K562 (cell line): ENCODE data around the gene SREBF1. TPM values are rescaled to one million over a fixed set of nuclear protein-coding genes. Genes with fewer than 3 reads are reported as not detected.

Experiments
- ATAC-seq: fragments of 200-7000 bp; cut with Tn5 transposase; 3 replicates; pipeline ENCODE4 v1.9.1; 2020; ENCODE audit warnings: moderate library complexity
- BruUV-seq: library from RNA; stranded (reverse); fragments of 400-500 nt; replicated peaks from 2 replicates; lab custom pipeline; 2021; lab: Mats Ljungman, UMichigan
- CTCF ChIA-PET: fragments of 300-600 bp; formaldehyde crosslinking; extraction: SDS; loops from one replicate; lab custom pipeline; 2021; ENCODE audit warnings: low intra/inter-chr PET ratio; lab: Yijun Ruan, JAX
- POLR2A ChIA-PET: fragments of 300-600, 350-650 bp; sonication (Branson Sonifier 250); formaldehyde crosslinking; extraction: SDS; loops from one replicate; lab custom pipeline; 2021; ENCODE audit warnings: antibody characterized with exemption, inconsistent platforms; lab: Yijun Ruan, JAX
- DNase-seq, 4 experiments: peaks; one replicate each; pipeline versions ENCODE4 v3.0.0 to v3.0.0-alpha.2; 2011 to 2018; ENCODE audit warnings: low spot score in 3 of 4, mixed read lengths in 3 of 4; ENCODE audit errors: extremely low read depth in 1 of 4
- FAIRE-seq: peaks from 2 replicates; lab custom pipeline; 2011; peaks lifted over from hg19 to GRCh38; lab: Jason Lieb, UNC
- H2AFZ ChIP-seq: 2 replicates; pipeline ENCODE4 v1.6.0; 2011; ENCODE audit warnings: low read depth, low read length, control low read depth, inconsistent platforms
- H3K27ac ChIP-seq: fragments of 200-600 bp; 3 replicates; pipeline ENCODE4 v1.8.0; 2011; ENCODE audit warnings: low read depth, mild to moderate bottlenecking, control low read depth, inconsistent platforms, low read length, moderate library complexity, mixed read lengths; ENCODE audit errors: extremely low read depth
- H3K27me3 ChIP-seq, 2 experiments: fragments of 300-600 bp in 1 of 2; 2 replicates in 1 of 2; 3 replicates in 1 of 2; pipeline versions ENCODE4 v1.6.0 to v1.8.0; 2011; ENCODE audit warnings: inconsistent platforms in 2 of 2, low read length in 2 of 2, mild to moderate bottlenecking in 1 of 2, mixed read lengths in 1 of 2, moderate library complexity in 1 of 2; ENCODE audit not compliant: control insufficient read depth in 2 of 2, insufficient read depth in 2 of 2
- H3K36me3 ChIP-seq: fragments of 300-600 bp; 3 replicates; pipeline ENCODE4 v1.8.0; 2011; ENCODE audit warnings: mild to moderate bottlenecking, low read length, inconsistent platforms; ENCODE audit not compliant: control insufficient read depth, insufficient read depth
- H3K4me1 ChIP-seq, 2 experiments: fragments of 200-600 bp in 1 of 2; replicated peaks in 1 of 2; 2 replicates in 1 of 2; 3 replicates in 1 of 2; pipeline versions ENCODE4 v1.5.1 to v1.8.0; 2011; ENCODE audit warnings: inconsistent platforms in 2 of 2, low read length in 2 of 2, mild to moderate bottlenecking in 1 of 2, mixed read lengths in 1 of 2, moderate library complexity in 1 of 2; ENCODE audit not compliant: control insufficient read depth in 2 of 2, insufficient read depth in 2 of 2
- H3K4me2 ChIP-seq: 2 replicates; pipeline ENCODE4 v1.6.1; 2011; ENCODE audit warnings: low read length, control low read depth, inconsistent platforms, mixed read lengths; ENCODE audit not compliant: insufficient read depth
- H3K4me3 ChIP-seq: fragments of 200-600 bp; sonication (generic), shearing (Covaris generic); 2 replicates; pipeline ENCODE4 v1.5.1; 2016; ENCODE audit warnings: control low read depth, inconsistent platforms
- H3K79me2 ChIP-seq: fragments of 200-600 bp; 3 replicates; pipeline ENCODE4 v1.8.0; 2011; ENCODE audit warnings: low read length, inconsistent platforms; ENCODE audit not compliant: control insufficient read depth, insufficient read depth
- H3K9ac ChIP-seq, 2 experiments: 2 replicates each; pipeline versions ENCODE4 v1.6.0 to v1.6.1; 2011; ENCODE audit warnings: low read depth in 2 of 2, low read length in 2 of 2, control low read depth in 1 of 2, inconsistent platforms in 1 of 2, mild to moderate bottlenecking in 1 of 2, mixed read lengths in 1 of 2; ENCODE audit not compliant: insufficient read depth in 1 of 2
- H3K9me1 ChIP-seq: one replicate; pipeline ENCODE4 v1.6.0; 2011; ENCODE audit warnings: inconsistent platforms, mild to moderate bottlenecking, low read length, moderate library complexity; ENCODE audit not compliant: control insufficient read depth, insufficient read depth
- H3K9me3 ChIP-seq: replicated peaks from 2 replicates; pipeline ENCODE4 v1.5.1; 2011; ENCODE audit warnings: low read depth, low read length, inconsistent platforms; ENCODE audit not compliant: control insufficient read depth, insufficient read depth
- H4K20me1 ChIP-seq: replicated peaks from 2 replicates; pipeline ENCODE4 v1.6.1; 2011; ENCODE audit warnings: low read length, inconsistent platforms, mixed read lengths; ENCODE audit not compliant: control insufficient read depth, insufficient read depth
- ARID4B ChIP-seq: sonication (generic); formaldehyde crosslinking; IDR thresholded peaks from 2 replicates; pipeline ENCODE4 v1.8.0; 2022; ENCODE audit warnings: mild to moderate bottlenecking, missing genetic modification reagents
- CTBP1 ChIP-seq: fragments of 450-650 bp; IDR thresholded peaks from 2 replicates; pipeline ENCODE4 v1.6.1; 2016; ENCODE audit warnings: borderline replicate concordance
- CUX1 ChIP-seq: fragments of 200-800 bp; sonication (Bioruptor generic); IDR thresholded peaks from 2 replicates; pipeline ENCODE4 v1.6.1; 2016; ENCODE audit warnings: missing genetic modification characterization, missing compliant biosample characterization
- DMBX1 ChIP-seq: fragments of 250-450 bp; sonication (Bioruptor Pico); IDR thresholded peaks from 2 replicates; pipeline ENCODE4 v1.8.0; 2022; ENCODE audit warnings: inconsistent platforms, mild to moderate bottlenecking, moderate library complexity, borderline replicate concordance
- GTF2A2 ChIP-seq: IDR thresholded peaks from 2 replicates; pipeline ENCODE4 v1.6.1; 2016; ENCODE audit warnings: mild to moderate bottlenecking, missing genetic modification characterization, missing compliant biosample characterization
- MAFK ChIP-seq: IDR thresholded peaks from 2 replicates; pipeline ENCODE4 v1.6.1; 2011; ENCODE audit warnings: low read length, improper control_type of control experiment
- MAX ChIP-seq: sonication (generic); formaldehyde crosslinking; IDR thresholded peaks from 2 replicates; pipeline ENCODE4 v1.9.0; 2022; ENCODE audit warnings: mild to moderate bottlenecking, missing genetic modification reagents
- NCOR1 ChIP-seq: fragments of 450-650 bp; IDR thresholded peaks from 2 replicates; pipeline ENCODE4 v1.6.1; 2016; ENCODE audit warnings: mild to moderate bottlenecking, moderate library complexity
- NFIC ChIP-seq: fragments of 450-650 bp; IDR thresholded peaks from 2 replicates; pipeline ENCODE4 v1.6.1; 2017; ENCODE audit warnings: mild to moderate bottlenecking, inconsistent platforms
- RBFOX2 ChIP-seq: fragments of 200-400 bp; formaldehyde crosslinking; IDR thresholded peaks from 2 replicates; pipeline ENCODE4 v1.6.1; 2017; ENCODE audit warnings: low read depth, mild to moderate bottlenecking, low read length, moderate library complexity
- SMARCE1 ChIP-seq: fragments of 450-650 bp; IDR thresholded peaks from 2 replicates; pipeline ENCODE4 v1.7.1; 2016; ENCODE audit warnings: mild to moderate bottlenecking
- SREBF1 ChIP-seq: fragments of 150-350 bp; IDR thresholded peaks from 2 replicates; pipeline ENCODE4 v1.6.1; 2014; ENCODE audit warnings: antibody characterized with exemption, low read depth, low read length, borderline replicate concordance
- XRCC3 ChIP-seq: fragments of 450-650 bp; IDR thresholded peaks from 2 replicates; pipeline ENCODE4 v1.6.1; 2017; ENCODE audit warnings: mild to moderate bottlenecking, moderate library complexity
- WGBS: fragments of 100-300 bp; shearing (Covaris generic); methylation state at CpG from one replicate; pipeline ENCODE4 v1.1.6; 2016; ENCODE audit warnings: low coverage, mixed read lengths; ENCODE audit not compliant: insufficient coverage; ENCODE audit errors: missing lambda C conversion rate; 5-methylcytosine and 5-hydroxymethylcytosine counted together
- in situ Hi-C: fragments of 300-500 bp; cut with MboI; formaldehyde crosslinking; loops from 4 replicates; pipeline ENCODE4 v1.15.0; 2018; ENCODE audit warnings: inconsistent platforms, mixed read lengths
- intact Hi-C: fragments of 100-400 bp; cut with micrococcal nuclease; formaldehyde crosslinking; loops from 2 replicates; pipeline ENCODE4 v1.14.2; 2022
- polyA plus RNA-seq, 8 experiments: library from polyadenylated mRNA; depleted of rRNA in 4 of 8; stranded (reverse) in 5 of 8; unstranded in 3 of 8; fragments of >200 nt; fragmentation: Nextera tagmentation in 2 of 8; fragmentation: Illumina TruSeq in 1 of 8; extraction: Ambion mirVana in 2 of 8; extraction: Trizol in 1 of 8; gene quantifications; 2 replicates each; pipeline versions ENCODE4 v1.2.1 to v1.2.3, GENCODE V29; 2011 to 2014; ENCODE audit warnings: inconsistent platforms in 1 of 8, missing spikeins in 1 of 8
- total RNA-seq, 7 experiments: library from RNA; depleted of rRNA in 6 of 7; stranded (reverse); fragments of >200 nt in 6 of 7; fragmentation: Illumina TruSeq in 2 of 7; extraction: Trizol in 2 of 7; gene quantifications; 2 replicates each; pipeline versions ENCODE4 v1.2.1 to v1.2.3, GENCODE V29; 2011 to 2021; ENCODE audit warnings: low replicate concordance in 1 of 7

Gene SREBF1
- total and polyA plus RNA-seq, 9 of the 15 experiments (the other 6 are each of a cell fraction or from before 2014, with no cell fraction given): 1.6 to 169 (median 69.4) TPM

GRCh38 chr17:17822189-17822588 lies 14.6 kb downstream of the SREBF1 start:
- BruUV-seq: no TSS peak
- peak in 1 of 4 experiments; percentile 51 for DNase-seq
- FAIRE-seq: peak; percentile 65
- H3K27me3 ChIP-seq: no peaks in the 10 kb centered on the region
- no peaks in the 10 kb centered on the region for H3K9me3 ChIP-seq
- peak overlapping the region; percentile 75 to 92 for H3K9ac ChIP-seq
- H3K4me1 ChIP-seq: peaks cover 81 to 89% of the 10 kb centered on the region in 2 experiments
- peaks cover 49% of the 10 kb centered on the region for H4K20me1 ChIP-seq
- POLR2A ChIA-PET: interaction anchor here (0.7 to 1.2 kb wide), 5 partner anchors 9 to 45 kb away, joined by 3 to 5 read pairs (median 3); no protein-coding TSS in a partner anchor
- H3K79me2 ChIP-seq: peaks cover 89% of the 10 kb centered on the region
- in situ Hi-C loops: no loop called here
- H2AFZ ChIP-seq: no peak overlapping the region
- intact Hi-C loops: loop anchor here (2.0 to 10.0 kb wide), 2 partner anchors 15 to 137 kb away; partner anchors contain the start of genes RAI1 and SREBF1
- H3K36me3 ChIP-seq: peaks cover 71% of the 10 kb centered on the region; the same call in 2 of the 3 replicates
- WGBS: 0% methylated on average over 1 of the region's 1 CpG
- H3K27ac ChIP-seq: peak overlapping the region; percentile 86
- peaks cover 4% of the 10 kb centered on the region for H3K9me1 ChIP-seq
- H3K4me2 ChIP-seq: peak overlapping the region; percentile 85
- CTCF ChIA-PET: no interaction called here
- no peak for ATAC-seq
- H3K4me3 ChIP-seq: peak overlapping the region; percentile 52
- TF ChIP-seq RBFOX2 (peak; percentile 30; the same call in 1 of the 2 replicates), NFIC (peak; percentile 27; the same call in 1 of the 2 replicates), DMBX1 (0 out of 2 replicates have a peak, but pooled peaks have one; percentile 17), MAFK (no peak), MAX (CRISPR knock-in tag) (peak; percentile 10; the same call in 1 of the 2 replicates), GTF2A2 (no peak), CUX1 (CRISPR knock-in tag) (no peak), ARID4B (CRISPR knock-in tag) (no peak), XRCC3 (no peak), CTBP1 (no peak), SMARCE1 (no peak), SREBF1 (no peak), NCOR1 (no peak)
